Activated CD4-positive, CD25-positive, alpha-beta regulatory T cell treated with anti-CD3 and anti-CD28 coated beads, Interleukin-2, amount 50 U/mL, for 72 hours (primary cell): ENCODE measurements around the gene ST8SIA5.

Experiments
- DNase-seq: peaks from one replicate; pipeline ENCODE4 v3.0.0; 2021

ST8SIA5 gene

GRCh38 chr18:46738491-46738890, 18.4 kb downstream of the ST8SIA5 start:
- DNase-seq: no peak

- no peak for DNase-seq
These were observed 20.1 kb downstream of the ST8SIA5 start for GRCh38 chr18:46736736-46737135.

- no peak for DNase-seq
These were observed 20.7 kb downstream of the ST8SIA5 start for GRCh38 chr18:46736135-46736534.

- DNase-seq: no peak
These were observed 21.9 kb downstream of the ST8SIA5 start for GRCh38 chr18:46734981-46735380.

GRCh38 chr18:46733872-46734271, 23.0 kb downstream of the ST8SIA5 start:
- no peak for DNase-seq

- no peak for DNase-seq
These were observed 24.1 kb downstream of the ST8SIA5 start for GRCh38 chr18:46732801-46733200.

- no peak for DNase-seq
These were observed 24.7 kb downstream of the ST8SIA5 start for GRCh38 chr18:46732201-46732600.

- DNase-seq: no peak
These were observed 25.5 kb downstream of the ST8SIA5 start for GRCh38 chr18:46731316-46731715.

GRCh38 chr18:46728219-46728930, 28.5 kb downstream of the ST8SIA5 start:
- DNase-seq: no peak

- DNase-seq: no peak
These were observed 29.7 kb downstream of the ST8SIA5 start for GRCh38 chr18:46727177-46727576.

GRCh38 chr18:46725310-46725709, 31.5 kb downstream of the ST8SIA5 start:
- DNase-seq: no peak

GRCh38 chr18:46723856-46724415, 32.9 kb downstream of the ST8SIA5 start:
- no peak for DNase-seq

GRCh38 chr18:46722051-46722450, 34.8 kb downstream of the ST8SIA5 start:
- no peak for DNase-seq

GRCh38 chr18:46721331-46721730, 35.5 kb downstream of the ST8SIA5 start:
- DNase-seq: no peak

- DNase-seq: no peak
These were observed 36.3 kb downstream of the ST8SIA5 start for GRCh38 chr18:46720521-46720920.

GRCh38 chr18:46720092-46720491, 36.8 kb downstream of the ST8SIA5 start:
- no peak for DNase-seq

- DNase-seq: no peak
These were observed 37.5 kb downstream of the ST8SIA5 start for GRCh38 chr18:46719388-46719787.

GRCh38 chr18:46718501-46719341, 38.1 kb downstream of the ST8SIA5 start:
- DNase-seq: no peak

- no peak for DNase-seq
These were observed 40.0 kb downstream of the ST8SIA5 start for GRCh38 chr18:46716827-46717226.

- DNase-seq: no peak
These were observed 40.5 kb downstream of the ST8SIA5 start for GRCh38 chr18:46716336-46716735.

- no peak for DNase-seq
These were observed 41.8 kb downstream of the ST8SIA5 start for GRCh38 chr18:46715062-46715461.

- no peak for DNase-seq
These were observed 44.4 kb downstream of the ST8SIA5 start for GRCh38 chr18:46712406-46712805.

GRCh38 chr18:46711444-46711863, 45.4 kb downstream of the ST8SIA5 start:
- DNase-seq: no peak

GRCh38 chr18:46706968-46707367, 49.9 kb downstream of the ST8SIA5 start:
- DNase-seq: no peak
